ENCODE results near the gene HS1BP3.

HS1BP3 gene

GRCh38 chr2:20583425-20583881 lies 67.4 kb downstream of the HS1BP3 start:
- Histone ChIP-seq H3K27ac (ENCODE audit: low read depth, low read length) (no peak overlapping the region), H3K4me2 (ENCODE audit: low read depth, low read length, poor library complexity, severe bottlenecking) (no peak overlapping the region), H3F3A (ENCODE audit: insufficient read depth) (no peaks in the 10 kb centered on the region), H2AFZ (ENCODE audit: low read depth, low read length, severe bottlenecking) (no peak overlapping the region), H3K9me3 (ENCODE audit: insufficient read depth, low read length) (no peaks in the 10 kb centered on the region), H3K4me3 (ENCODE audit: insufficient read depth, low read length, poor library complexity, severe bottlenecking) (no peak overlapping the region), H4K20me1 (ENCODE audit: low read depth, low read length) (no peaks in the 10 kb centered on the region), H3K36me3 (ENCODE audit: low read length) (no peaks in the 10 kb centered on the region), H3K79me2 (ENCODE audit: insufficient read depth, low read length) (no peaks in the 10 kb centered on the region), H3K9me2 (replicated peaks; ENCODE audit: insufficient read depth, low read length) (no peaks in the 10 kb centered on the region), H3K27me3 (ENCODE audit: low read length) (no peaks in the 10 kb centered on the region), H3K9ac (ENCODE audit: low read length) (no peak overlapping the region)
- TF ChIP-seq EZH2phosphoT487 (conservative IDR thresholded peaks at IDR 0.05; ENCODE audit: low read length) (no peak), CTCF (IDR thresholded peaks at IDR 0.05; ENCODE audit: insufficient read depth, low read length, poor library complexity, severe bottlenecking) (no peak)

DNA sequence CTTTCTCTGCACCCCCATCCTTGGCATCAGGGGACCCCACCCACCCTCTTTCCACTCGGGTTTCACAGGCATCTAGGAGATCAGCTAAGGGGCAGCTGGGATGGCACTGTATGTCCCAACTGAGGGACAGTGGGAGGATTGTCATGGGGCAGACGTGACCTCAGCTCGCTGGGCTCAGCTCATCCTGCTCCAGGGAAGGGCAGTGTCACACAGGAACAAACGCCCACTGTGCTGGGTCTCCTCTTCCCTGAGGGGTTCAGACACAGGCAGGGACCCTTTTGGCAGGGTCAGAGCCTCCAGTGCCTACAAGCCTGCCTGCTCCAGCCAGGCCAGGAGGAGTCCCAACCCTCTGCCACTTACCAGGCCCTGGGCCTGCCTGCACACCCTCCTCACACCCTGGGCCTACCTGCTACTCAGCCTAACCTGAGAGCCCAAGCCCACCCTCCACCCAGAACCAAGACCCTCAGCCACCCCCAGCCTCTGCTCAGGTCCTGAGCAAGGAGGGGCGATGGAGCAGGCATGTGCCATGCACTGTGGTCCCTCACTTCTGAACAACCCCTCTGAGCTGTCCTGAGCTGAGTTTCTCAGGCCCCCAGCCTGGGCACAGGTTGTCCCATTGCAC lies 68.2 kb downstream of the HS1BP3 start:
- Histone ChIP-seq H3K27me3 (ENCODE audit: low read length) (no peaks in the 10 kb centered on the region), H3K36me3 (ENCODE audit: low read length) (no peaks in the 10 kb centered on the region)

GRCh38 chr2:20580690-20581437 lies 70.0 kb downstream of the HS1BP3 start:
- Histone ChIP-seq H4K20me1 (ENCODE audit: low read depth, low read length) (no peaks in the 10 kb centered on the region), H3K4me3 (ENCODE audit: insufficient read depth, low read length, poor library complexity, severe bottlenecking) (no peak overlapping the region), H3K9me2 (replicated peaks; ENCODE audit: insufficient read depth, low read length) (no peaks in the 10 kb centered on the region), H3K9ac (ENCODE audit: low read length) (no peak overlapping the region), H3K4me2 (ENCODE audit: low read depth, low read length, poor library complexity, severe bottlenecking) (no peak overlapping the region), H3K36me3 (ENCODE audit: low read length) (no peaks in the 10 kb centered on the region), H3K9me3 (ENCODE audit: insufficient read depth, low read length) (no peaks in the 10 kb centered on the region), H3K79me2 (ENCODE audit: insufficient read depth, low read length) (no peaks in the 10 kb centered on the region), H3K27me3 (ENCODE audit: low read length) (no peaks in the 10 kb centered on the region), H3F3A (ENCODE audit: insufficient read depth) (no peaks in the 10 kb centered on the region), H2AFZ (ENCODE audit: low read depth, low read length, severe bottlenecking) (no peak overlapping the region), H3K27ac (ENCODE audit: low read depth, low read length) (no peak overlapping the region)
- TF ChIP-seq EZH2phosphoT487 (conservative IDR thresholded peaks at IDR 0.05; ENCODE audit: low read length): no peak
- TF ChIP-seq CTCF (IDR thresholded peaks at IDR 0.05; ENCODE audit: insufficient read depth, low read length, poor library complexity, severe bottlenecking): no peak

More for the DNA sequence above, 68.2 kb downstream of the HS1BP3 start:
- H3K4me2 ChIP-seq (ENCODE audit: low read depth, low read length, poor library complexity, severe bottlenecking): no peak overlapping the region
- H4K20me1 ChIP-seq (ENCODE audit: low read depth, low read length): no peaks in the 10 kb centered on the region
- H3K4me3 ChIP-seq (ENCODE audit: insufficient read depth, low read length, poor library complexity, severe bottlenecking): no peak overlapping the region
- H3F3A ChIP-seq (ENCODE audit: insufficient read depth): no peaks in the 10 kb centered on the region
- no peaks in the 10 kb centered on the region for H3K79me2 ChIP-seq (ENCODE audit: insufficient read depth, low read length)
- H2AFZ ChIP-seq (ENCODE audit: low read depth, low read length, severe bottlenecking): no peak overlapping the region
- TF ChIP-seq CTCF (IDR thresholded peaks at IDR 0.05; ENCODE audit: insufficient read depth, low read length, poor library complexity, severe bottlenecking) (no peak), EZH2phosphoT487 (conservative IDR thresholded peaks at IDR 0.05; ENCODE audit: low read length) (no peak)
- no peak overlapping the region for H3K9ac ChIP-seq (ENCODE audit: low read length)
- no peaks in the 10 kb centered on the region for H3K9me3 ChIP-seq (ENCODE audit: insufficient read depth, low read length)
- no peak overlapping the region for H3K27ac ChIP-seq (ENCODE audit: low read depth, low read length)
- H3K9me2 ChIP-seq (replicated peaks; ENCODE audit: insufficient read depth, low read length): no peaks in the 10 kb centered on the region
